ENCODE measurements around the gene RAX2. TPM values are rescaled to one million over a fixed set of nuclear protein-coding genes. Genes with fewer than 3 reads are reported as not detected.

Gene RAX2
- total and polyA plus RNA-seq, 9 donors = 0.13 TPM; not detected in 7

GRCh38 chr19:3751236-3751635 is 20.8 kb downstream of the RAX2 start:
- H3K9me3 ChIP-seq = no peaks in the 10 kb centered on the region
- no peaks in the 10 kb centered on the region for H3K36me3 ChIP-seq
- WGBS, 3 donors = 89 to 91% (median 90%) methylated on average over 30 of the region's 30 CpGs
- H3K4me3 ChIP-seq = no peak overlapping the region
- no peak for DNase-seq
- TF ChIP-seq EP300 (IDR thresholded peaks at IDR 0.05) (no peak), CTCF (IDR thresholded peaks at IDR 0.05) (no peak), POLR2A (IDR thresholded peaks at IDR 0.05) (no peak)
- H3K27ac ChIP-seq = no peak overlapping the region
- no peaks in the 10 kb centered on the region for H3K4me1 ChIP-seq (ENCODE audit: insufficient read depth)
- no peaks in the 10 kb centered on the region for H3K27me3 ChIP-seq
- intact Hi-C loops (cut with DNase I) = no loop called here

GRCh38 chr19:3750211-3750610 is 21.8 kb downstream of the RAX2 start:
- no peaks in the 10 kb centered on the region for H3K4me1 ChIP-seq (ENCODE audit: insufficient read depth)
- H3K36me3 ChIP-seq = no peaks in the 10 kb centered on the region
- no peaks in the 10 kb centered on the region for H3K9me3 ChIP-seq

GRCh38 chr19:3748965-3749364 is 23.1 kb downstream of the RAX2 start:
- Histone ChIP-seq H3K4me3 (no peak overlapping the region), H3K36me3 (no peaks in the 10 kb centered on the region), H3K9me3 (no peaks in the 10 kb centered on the region), H3K4me1 (ENCODE audit: insufficient read depth) (no peaks in the 10 kb centered on the region), H3K27me3 (no peaks in the 10 kb centered on the region), H3K27ac (no peak overlapping the region)
- TF ChIP-seq CTCF (IDR thresholded peaks at IDR 0.05) (no peak), EP300 (IDR thresholded peaks at IDR 0.05) (no peak), POLR2A (IDR thresholded peaks at IDR 0.05) (no peak)
- WGBS, 3 donors = 71 to 78% (median 72%) methylated on average over 8 of the region's 8 CpGs
- no peak for DNase-seq
- intact Hi-C loops (cut with DNase I) = no loop called here

More at GRCh38 chr19:3750211-3750610, 21.8 kb downstream of the RAX2 start:
- Histone ChIP-seq H3K27me3 (no peaks in the 10 kb centered on the region), H3K27ac (no peak overlapping the region), H3K4me3 (no peak overlapping the region)
- no peak for TF ChIP-seq CTCF (IDR thresholded peaks at IDR 0.05)
- TF ChIP-seq EP300 (IDR thresholded peaks at IDR 0.05) = no peak
- no peak for TF ChIP-seq POLR2A (IDR thresholded peaks at IDR 0.05)
- DNase-seq = no peak
- 94 to 100% (median 99%) methylated on average over 2 of the region's 2 CpGs for WGBS, 3 donors
- intact Hi-C loops (cut with DNase I) = no loop called here

- 19 to 36% (median 20%) methylated on average over 31 of the region's 31 CpGs for WGBS, 3 donors
- intact Hi-C loops (cut with DNase I) = no loop called here
- Histone ChIP-seq H3K27me3 (no peaks in the 10 kb centered on the region), H3K4me3 (no peak overlapping the region), H3K36me3 (no peaks in the 10 kb centered on the region), H3K9me3 (no peaks in the 10 kb centered on the region), H3K27ac (no peak overlapping the region), H3K4me1 (ENCODE audit: insufficient read depth) (no peaks in the 10 kb centered on the region)
- no peak for DNase-seq
- TF ChIP-seq POLR2A (IDR thresholded peaks at IDR 0.05) (no peak), CTCF (IDR thresholded peaks at IDR 0.05) (no peak), EP300 (IDR thresholded peaks at IDR 0.05) (no peak)
These were observed 25.5 kb downstream of the RAX2 start for GRCh38 chr19:3746371-3747056.

Data from ovary (tissue), 9 donors.